ENCODE results near the gene SLC35F2.
"Not testable (repeated sequence)": the region's sequence is repeated elsewhere in the genome, so short reads cannot be mapped to it uniquely, and the experiment has no call there.

The SLC35F2 gene

DNA sequence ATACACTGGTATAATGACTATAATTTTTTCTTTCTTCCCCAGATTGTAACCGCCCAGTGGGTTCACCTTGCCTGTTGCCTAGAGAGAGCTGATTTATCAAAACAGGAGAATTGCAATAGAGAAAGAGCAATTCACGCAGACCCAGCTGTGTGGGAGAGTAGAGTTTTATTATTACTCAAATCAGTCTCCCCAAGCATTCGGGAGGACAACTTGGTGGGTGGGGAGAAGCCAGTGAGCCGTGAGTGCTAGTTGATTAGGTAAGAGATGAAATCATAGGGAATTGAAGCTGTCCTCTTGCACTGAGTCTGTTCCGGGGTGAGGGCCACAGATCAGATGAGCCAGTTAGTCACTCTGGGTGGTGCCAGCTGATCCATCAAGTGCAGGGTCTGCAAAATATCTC is 73.2 kb downstream of the SLC35F2 start:
- no peak for DNase-seq (ENCODE audit: low spot score)

DNA sequence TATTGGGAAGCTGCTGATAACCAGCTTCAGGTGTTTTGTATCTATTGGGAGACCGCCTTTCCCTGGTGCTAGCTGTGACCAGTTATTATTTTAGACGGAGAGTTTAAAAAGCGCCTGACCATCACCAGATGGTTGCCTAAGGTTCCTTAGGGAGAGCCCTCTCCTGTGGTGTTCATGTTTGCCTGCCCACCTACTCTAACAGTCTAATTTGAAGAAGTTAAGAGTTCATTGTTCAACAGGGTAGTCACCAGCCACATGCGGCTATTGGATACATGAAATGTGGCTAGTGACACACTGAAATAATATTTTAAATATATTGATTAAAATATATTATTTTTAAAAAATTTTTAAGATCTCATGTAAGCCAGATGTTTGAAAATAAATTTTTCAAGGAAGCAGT is 75.5 kb downstream of the SLC35F2 start:
- DNase-seq (ENCODE audit: low spot score), result no peak

DNA sequence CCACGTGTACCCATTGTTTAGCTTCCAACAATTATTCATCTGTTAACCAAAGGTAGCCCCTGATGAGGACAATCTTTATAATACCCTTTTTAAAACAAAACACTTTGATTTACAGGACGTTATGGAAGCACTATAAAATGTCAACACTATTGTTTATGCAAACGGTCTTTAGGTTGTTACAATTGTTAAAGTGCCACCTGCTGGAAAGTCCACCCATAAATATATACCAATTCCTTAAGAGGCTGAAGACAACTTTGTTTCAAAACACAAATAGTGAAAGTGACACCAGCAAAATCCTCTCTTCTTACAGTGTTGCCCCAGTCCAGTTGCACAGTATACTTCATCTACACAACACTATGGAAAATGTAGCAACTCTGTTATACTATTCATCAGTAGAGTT is 77.8 kb downstream of the SLC35F2 start:
- DNase-seq (ENCODE audit: low spot score), result no peak

DNA sequence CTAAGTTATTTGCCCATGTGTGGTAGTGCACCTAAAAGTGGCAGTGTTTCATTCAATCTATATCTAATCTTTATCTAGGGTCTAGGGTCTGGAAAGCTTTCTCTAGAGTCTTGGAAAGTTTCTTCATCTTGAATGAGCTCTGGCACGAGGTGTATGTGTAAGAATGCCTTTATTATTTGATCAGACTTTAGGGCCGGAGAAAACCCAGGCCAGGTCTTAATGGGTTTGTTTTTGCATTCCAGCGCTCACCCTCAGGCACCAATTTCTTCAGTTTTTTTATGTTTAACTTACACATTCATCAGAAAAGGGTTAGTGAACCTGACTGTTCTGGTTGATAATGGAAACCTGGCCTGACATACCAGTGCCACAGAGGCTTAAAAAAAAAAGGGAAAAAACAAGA is 78.5 kb downstream of the SLC35F2 start:
- DNase-seq (ENCODE audit: low spot score), result no peak

DNA sequence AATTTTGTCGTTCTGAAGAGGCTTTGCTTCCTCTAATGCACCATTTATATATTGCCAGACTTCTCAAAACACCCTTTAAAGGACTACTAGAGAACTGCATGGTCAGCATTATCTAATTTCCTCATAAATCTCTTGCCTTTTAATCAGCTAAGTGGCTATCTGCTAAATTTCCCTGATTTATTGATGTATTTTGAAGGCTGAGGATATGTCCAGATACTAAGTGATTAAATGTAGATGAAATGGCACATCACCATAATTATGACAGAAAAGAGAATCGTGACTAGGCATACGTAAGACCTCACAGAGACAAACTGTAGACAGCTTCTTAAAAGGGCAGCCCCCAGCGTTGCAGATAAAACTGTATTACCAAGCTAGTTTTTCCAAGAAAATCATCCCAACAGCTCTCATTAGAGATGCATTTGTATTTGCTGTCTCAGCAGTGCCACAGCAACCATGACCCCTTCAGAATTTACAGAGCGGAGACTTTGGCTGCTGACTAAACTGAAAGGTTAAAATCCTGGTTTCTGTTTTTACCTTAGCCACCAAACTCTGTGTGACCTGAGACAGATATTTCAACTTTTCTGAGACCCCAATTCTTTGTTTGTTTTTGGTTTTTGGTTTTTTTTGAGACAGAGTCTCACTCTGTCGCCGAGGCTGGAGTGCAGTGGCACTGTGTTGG is 79.6 kb downstream of the SLC35F2 start:
- DNase-seq (ENCODE audit: low spot score), result no peak

DNA sequence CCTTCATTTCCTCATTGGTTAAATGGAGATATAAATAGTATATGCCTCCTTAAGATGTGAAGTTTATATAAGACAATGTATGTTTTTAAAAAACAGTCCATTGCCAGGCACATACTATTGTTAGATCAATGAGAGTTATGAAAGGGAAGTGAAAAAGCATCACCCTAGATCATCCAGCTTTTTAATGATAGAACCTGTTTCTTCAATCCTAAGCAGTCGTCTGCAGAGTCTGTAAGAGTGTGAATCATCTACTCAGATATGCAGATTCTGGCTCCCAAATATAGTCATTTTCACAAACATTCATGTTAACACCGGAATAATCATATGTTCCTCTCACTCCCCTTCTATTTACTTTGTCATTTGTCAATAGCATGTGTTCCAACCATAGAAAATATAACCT is 81.5 kb downstream of the SLC35F2 start:
- no peak for DNase-seq (ENCODE audit: low spot score)

DNA sequence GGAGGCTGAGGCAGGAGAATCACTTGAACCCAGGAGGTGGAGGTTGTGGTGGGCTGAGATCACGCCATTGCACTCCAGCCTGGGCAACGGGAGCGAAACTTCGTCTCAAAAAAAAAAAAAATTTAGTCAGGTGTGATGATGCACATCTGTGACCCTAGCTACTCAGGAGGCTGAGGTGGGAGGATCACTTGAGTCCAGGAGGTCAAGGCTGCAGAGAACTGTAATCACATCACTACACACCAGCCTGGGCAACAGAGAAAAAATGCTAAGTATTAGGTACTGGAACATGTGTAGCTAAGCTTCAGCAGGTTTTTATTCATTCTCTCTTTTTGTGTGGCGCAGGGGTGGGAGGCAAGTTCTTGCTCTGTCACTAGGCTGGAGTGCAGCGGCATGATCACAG is 82.5 kb downstream of the SLC35F2 start:
- no peak for DNase-seq (ENCODE audit: low spot score)

DNA sequence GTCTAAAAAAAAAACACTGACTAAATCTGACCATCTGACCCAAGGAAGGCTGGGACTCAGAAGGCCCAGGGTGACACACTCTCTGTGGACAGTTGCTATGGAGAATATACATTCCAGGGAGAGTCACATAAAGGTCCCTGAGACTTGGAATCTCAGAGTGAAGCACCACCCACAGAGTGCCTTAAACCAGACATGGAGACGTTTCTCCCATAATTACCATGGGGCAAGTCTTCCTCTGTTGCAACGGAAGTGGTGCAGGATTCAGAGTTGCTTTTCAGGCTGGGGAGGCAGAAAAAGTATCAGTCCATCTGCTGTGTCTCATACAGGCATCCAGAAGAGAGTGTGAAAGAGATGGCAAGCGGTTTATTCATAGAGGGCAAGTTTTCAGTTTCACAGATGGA is 88.0 kb downstream of the SLC35F2 start:
- DNase-seq (ENCODE audit: low spot score), result peak; percentile 68

DNA sequence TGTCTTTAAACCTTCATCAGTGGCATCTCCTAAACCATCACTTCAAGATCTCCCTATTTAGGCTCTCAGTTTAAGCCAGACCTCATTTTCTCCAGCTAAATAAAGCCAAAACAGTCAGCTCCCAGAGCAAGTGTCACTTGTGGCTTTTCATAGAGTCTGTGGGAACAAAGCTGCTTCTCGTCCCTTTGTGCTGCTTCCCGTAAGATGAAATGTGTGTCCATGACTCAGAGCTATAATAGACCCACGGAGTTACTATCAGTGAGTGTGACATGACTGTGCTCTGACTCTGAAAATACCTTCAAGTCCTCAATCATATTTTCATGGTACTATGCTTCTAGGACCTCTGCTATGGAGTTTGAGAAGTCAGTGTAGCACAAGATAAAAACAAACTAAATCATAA is 89.4 kb downstream of the SLC35F2 start:
- peak; percentile 51 for DNase-seq (ENCODE audit: low spot score)

DNA sequence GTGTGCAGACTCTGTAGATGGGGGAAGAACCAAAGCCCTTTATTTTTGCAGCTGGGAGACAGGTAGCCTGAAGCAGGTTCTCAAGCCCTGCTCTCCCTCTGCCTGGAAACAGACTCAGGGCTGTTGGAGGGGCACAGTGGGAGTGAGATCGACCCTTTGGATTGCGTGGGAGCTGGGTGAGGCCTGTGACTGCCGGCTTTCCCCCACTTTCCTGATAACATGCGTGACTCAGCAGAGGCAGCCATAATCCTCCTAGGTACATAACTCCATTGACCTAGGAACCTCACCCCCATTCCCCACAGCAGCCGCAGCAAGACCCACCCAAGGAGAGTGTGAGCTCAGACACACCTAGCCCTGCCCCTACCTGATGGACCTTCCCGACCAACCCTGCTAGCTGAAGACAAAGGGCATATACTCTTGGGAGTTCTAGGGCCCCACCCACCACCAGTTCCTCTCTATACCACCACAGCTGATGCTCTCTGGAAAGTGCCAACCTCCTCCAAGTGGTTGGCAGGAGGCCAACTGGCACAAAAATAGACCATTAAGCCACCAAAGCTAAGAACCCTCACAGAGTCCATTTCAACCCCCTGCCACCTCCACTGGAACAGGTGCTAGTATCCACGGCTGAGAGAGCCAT is 99.8 kb downstream of the SLC35F2 start:
- DNase-seq (ENCODE audit: low spot score), result not testable (repeated sequence)

DNA sequence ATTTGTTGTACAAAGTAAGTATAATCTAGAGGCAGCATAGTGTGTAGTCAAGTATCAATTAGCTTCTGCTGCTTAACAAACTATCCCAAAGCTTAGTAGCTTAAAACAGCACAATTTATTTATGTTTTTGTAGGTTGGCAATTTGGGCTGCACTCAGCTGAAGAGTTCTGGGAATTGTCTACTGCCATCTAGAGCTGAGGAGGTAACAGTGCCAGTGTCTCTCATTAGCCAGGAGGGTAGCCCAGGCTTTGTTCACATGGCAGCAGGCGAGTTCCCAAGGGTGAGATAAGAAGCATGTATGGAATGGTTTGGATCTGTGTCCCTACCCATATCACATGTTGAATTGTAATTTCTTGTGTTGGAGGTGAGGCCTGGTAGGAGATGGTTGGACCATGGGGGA is 100.9 kb downstream of the SLC35F2 start:
- no peak for DNase-seq (ENCODE audit: low spot score)

DNA sequence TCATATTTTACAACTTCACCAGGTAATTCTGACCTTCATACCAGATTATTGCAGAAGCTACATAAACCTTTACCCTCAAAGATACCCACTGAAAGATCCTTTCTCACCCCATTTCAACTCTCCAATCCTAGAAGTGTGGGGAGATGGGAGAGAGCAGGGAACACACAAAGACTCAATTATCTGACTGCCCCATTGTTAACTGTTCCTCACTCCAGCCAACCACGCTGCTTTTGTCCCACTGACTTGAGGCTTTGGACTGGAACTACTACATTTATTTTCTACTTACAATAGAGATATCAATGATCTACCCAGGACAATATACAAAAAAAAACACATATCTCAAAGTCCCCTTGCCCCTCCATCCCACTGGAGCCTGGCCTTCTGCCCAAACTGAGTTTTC is 102.0 kb downstream of the SLC35F2 start:
- no peak for DNase-seq (ENCODE audit: low spot score)

DNA sequence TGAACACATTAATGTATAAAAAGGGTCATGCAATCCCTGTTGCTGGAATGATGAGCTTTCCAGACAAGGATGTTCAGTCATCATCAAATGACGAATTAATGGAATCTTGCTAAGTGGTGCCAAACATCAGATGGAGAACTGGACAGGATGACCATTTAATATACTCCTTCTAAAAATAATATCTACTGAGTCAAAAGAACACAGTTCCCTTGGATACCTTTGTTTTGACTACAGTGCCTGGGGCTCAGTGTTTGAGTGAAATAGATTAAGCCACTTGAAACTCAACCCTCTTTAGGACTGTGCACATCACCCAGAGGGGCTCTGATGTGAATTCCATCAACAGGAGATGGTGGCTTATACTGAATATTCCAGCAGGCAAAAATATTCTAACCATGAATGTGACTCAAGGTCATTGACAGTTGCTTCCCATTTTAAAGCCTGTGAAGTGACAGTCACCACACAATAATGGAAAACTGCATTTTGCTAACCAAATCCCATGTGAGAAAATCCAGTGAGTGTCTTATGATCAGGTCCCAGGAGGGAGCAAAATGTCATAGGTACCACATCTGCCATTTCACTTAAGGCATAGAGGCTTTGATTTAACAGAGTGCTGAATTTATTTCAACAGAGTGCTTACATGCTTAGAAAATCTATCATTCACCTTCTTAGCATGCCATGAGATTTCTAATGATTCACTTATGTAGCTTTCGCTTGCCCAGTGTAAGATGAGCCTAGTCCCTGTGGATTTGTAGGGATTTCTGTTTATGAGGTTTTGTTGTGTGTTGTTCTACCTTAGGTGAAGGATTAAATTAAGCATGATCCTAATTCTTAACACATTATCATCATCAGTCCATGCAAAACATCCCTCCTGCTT is 105.4 kb downstream of the SLC35F2 start:
- DNase-seq (ENCODE audit: low spot score), result no peak

DNA sequence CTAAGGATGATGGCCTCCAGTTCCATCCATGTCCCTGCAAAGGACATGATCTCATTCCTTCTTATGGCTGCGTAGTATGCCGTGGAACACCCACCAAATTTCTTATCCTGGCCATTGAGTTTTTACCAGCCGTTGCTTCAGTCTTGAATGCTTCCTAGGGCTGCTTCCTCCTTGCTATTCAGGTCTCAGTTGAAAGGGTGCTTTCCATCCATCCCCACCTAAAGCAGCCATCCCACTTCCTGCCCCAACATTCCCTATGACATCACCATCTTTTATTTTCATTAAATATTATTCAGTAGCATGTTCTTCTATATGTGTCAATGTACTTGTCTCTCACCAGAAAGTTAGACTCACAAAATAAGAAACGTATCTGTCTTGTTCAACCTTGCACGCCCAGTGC is 106.1 kb downstream of the SLC35F2 start:
- DNase-seq (ENCODE audit: low spot score), result no peak

DNA sequence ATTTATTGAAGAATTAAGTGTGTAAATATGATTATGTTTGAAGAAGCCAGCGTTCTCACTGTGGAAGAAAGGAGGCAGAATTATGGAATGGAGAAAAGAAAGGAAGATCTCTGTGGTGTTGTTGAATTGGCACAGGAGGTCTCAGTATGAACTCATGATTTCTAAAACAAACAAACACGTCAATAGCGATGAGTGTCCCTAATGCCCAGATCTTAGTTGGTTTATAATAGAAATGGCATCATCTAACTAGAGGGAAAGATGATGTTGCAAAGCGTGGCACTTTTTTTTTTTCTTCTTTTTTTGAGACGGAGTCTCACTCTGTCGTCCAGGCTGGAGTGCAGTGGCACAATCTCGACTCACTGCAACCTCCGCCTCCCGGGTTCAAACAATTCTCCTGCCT is 107.5 kb downstream of the SLC35F2 start:
- no peak for DNase-seq (ENCODE audit: low spot score)

DNA sequence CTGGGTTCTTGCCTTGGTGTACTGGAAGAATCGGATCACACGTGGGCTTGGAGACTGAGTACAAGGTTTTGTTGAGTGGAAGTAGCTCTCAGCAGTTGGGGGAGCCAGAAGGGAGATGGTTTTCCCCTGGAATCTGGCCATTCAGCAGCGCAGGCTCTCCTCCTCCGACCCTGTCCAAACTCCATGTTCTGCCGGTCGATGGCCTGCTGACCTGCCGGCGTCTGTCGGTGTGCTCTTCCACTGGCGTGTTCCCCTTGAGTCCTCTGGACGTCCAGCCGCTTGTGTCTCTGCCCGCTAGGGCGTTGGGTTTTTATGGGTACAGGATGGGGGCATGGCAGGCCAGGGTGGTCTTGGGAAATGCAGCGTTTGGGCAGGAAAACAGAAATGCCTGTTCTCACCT is 108.3 kb downstream of the SLC35F2 start:
- no peak for DNase-seq (ENCODE audit: low spot score)

DNA sequence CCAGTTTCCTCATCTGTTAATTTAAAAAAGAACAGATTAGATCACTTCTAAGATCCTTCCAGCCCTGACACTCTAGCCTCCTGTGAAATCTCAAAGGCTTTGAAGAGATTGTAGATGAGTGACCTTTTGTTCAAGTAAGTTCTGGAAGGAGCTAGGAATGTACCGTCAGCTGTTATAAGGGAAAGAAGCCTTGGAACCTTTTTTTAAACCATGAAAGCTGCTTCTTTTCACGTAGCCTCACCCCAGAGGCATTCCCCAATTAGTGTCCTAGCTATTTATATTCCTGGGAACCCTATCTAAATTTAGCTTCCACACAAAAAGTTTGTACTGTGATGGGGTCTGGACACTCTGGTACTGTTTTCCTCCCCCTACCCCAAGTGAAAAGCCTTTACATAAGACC is 111.0 kb downstream of the SLC35F2 start:
- no peak for DNase-seq (ENCODE audit: low spot score)

DNA sequence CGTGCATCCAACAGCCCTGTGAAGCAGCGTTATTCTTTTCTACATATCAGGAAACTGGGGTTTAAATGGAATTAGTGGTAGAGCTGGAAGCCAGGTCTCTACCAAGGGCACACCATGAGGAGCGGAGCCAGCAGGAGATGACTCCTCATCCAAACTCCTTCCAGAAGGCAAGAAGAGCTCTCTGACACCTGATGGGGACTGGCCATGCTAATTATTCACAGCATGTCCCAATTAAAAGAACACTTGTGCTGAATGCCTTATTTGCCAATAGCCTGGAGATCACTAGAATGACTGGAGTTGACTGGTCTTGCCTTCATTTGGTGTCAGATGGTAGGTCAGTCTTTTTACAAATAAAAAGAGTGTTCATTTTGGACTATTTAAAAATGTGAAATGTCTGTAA is 113.9 kb downstream of the SLC35F2 start:
- no peak for DNase-seq (ENCODE audit: low spot score)

DNA sequence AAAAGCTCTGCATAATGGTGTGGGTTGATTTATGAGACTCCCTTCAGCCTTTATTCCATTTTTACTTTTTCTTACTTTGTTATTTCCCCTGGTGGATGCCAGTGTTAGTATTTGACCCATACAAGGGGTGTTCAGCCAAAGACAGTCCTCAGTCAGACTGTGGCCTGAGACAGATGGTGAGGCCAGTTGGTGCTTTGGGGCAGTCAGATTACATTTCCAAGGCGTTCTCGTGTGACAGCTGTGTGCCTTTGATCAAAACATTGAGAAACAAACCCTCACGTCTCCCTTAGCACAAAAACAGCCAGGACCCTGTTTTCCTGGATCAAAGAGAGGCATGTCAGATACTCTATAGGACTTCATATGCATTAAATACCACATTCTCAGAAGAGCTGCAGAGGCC is 115.4 kb downstream of the SLC35F2 start:
- DNase-seq (ENCODE audit: low spot score), result no peak

DNA sequence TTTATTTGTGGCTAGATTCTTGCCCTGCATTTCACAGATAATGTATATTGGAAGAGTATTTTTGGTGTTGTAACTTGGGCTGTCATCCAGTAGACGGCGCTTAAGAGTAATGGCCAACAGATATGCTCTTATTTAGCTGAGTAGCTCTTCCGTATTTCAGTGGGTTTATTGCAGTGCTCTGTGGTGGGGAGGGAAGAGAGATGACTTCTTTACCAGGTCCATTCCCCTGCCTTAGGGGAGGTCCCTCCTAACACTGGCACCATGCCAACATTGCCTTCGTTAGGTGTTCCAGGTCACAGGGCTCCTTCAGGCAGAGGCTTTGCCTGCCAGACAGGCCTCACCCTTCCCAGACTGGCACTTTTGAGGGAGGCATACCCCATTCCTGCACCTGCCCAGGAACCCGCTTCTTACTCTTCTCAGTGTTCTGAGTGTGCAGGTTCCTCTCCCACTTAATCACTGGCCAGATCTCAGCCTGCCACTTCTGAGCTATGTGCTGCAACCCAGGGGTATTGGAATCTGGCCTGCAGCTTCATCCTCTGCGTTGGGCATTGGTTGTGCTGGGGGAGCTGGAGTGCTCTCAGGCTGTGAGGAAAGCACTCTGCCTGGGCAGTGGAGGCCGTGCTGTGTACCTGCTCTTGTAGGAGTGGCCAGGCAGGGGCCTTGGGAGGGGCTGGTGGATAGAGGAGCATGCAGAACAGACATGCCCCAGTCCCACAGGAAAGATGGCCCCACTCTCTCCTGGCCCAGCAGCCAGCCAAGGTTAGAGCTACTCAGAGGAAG is 117.4 kb downstream of the SLC35F2 start:
- no peak for DNase-seq (ENCODE audit: low spot score)

Measured in AG08395 (cell line).